ENCODE results near the gene SAMD5. TPM values are rescaled to one million over a fixed set of nuclear protein-coding genes. Genes with fewer than 3 reads are reported as not detected.

Gene SAMD5
- total RNA-seq, result under 1 TPM in 1 of 2 experiments, not detected in 1; 0.18 TPM

GRCh38 chr6:147508042-147508865 is at the start of gene SAMD5:
Gene SAMD5, plus strand, starts transcription at chr6:147508690. Its CDS starts 239 bp downstream, at chr6:147508929.
- CTCF ChIA-PET, result interaction anchor here (2.2 kb wide), 1 partner anchor 657 kb away, joined by 12 read pairs; no protein-coding TSS in a partner anchor
- H3K4me3 Mint-ChIP-seq, result peak within 1 kb of the TSS; percentile 53
- ATAC-seq (peak; percentile 49), DNase-seq (peak; percentile 45)
- peaks cover 55% of the 10 kb centered on the region for H3K27me3 Mint-ChIP-seq
- peaks cover 12% of the 10 kb centered on the region for H3K4me1 Mint-ChIP-seq
- no peaks in the 10 kb centered on the region for H3K9me3 Mint-ChIP-seq (ENCODE audit: low read depth)
- no peaks in the 10 kb centered on the region for H3K36me3 Mint-ChIP-seq (ENCODE audit: low read depth)
- H3K27ac Mint-ChIP-seq, result no peak within 1 kb of the TSS
- intact Hi-C loops (cut with DNase I, micrococcal nuclease), result loop anchor here (5.0 to 10.0 kb wide), 4 partner anchors 116 to 954 kb away; no protein-coding TSS in a partner anchor
- POLR2A ChIA-PET, result no interaction called here

DNA sequence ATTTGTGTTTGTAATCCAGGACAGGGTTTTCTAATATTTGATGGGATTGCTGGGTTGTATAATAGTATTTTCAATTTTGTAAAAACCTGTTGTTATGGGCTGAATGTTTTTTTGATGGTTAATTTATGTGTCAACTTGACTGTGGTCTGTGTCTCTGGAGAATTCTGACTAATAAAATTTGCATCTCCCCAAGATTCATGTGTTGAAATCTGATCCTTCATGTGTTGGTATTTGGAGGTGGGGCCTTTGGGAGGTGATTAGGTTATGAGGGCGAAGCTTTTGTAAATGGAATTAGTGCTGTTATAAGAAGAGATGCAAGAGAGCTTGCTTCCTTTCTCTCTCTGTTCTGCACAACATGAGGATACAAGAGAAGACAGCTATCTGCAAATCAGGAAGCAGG is 48.7 kb upstream of the SAMD5 start:
- intact Hi-C loops (cut with DNase I, micrococcal nuclease), result no loop called here
- ChIA-PET CTCF (no interaction called here), POLR2A (no interaction called here)
- H3K9me3 Mint-ChIP-seq (ENCODE audit: low read depth), result no peaks in the 10 kb centered on the region
- peaks cover 11% of the 10 kb centered on the region for H3K27me3 Mint-ChIP-seq
- no peak overlapping the region for H3K4me3 Mint-ChIP-seq
- no peaks in the 10 kb centered on the region for H3K4me1 Mint-ChIP-seq
- no peak overlapping the region for H3K27ac Mint-ChIP-seq
- DNase-seq (no peak), ATAC-seq (no peak)
- H3K36me3 Mint-ChIP-seq (ENCODE audit: low read depth), result no peaks in the 10 kb centered on the region

- intact Hi-C loops (cut with DNase I, micrococcal nuclease), result no loop called here
- ATAC-seq (no peak), DNase-seq (no peak)
- Mint-ChIP-seq H3K27ac (no peak overlapping the region), H3K36me3 (ENCODE audit: low read depth) (no peaks in the 10 kb centered on the region), H3K27me3 (peaks cover 15% of the 10 kb centered on the region), H3K4me3 (no peak overlapping the region), H3K4me1 (no peaks in the 10 kb centered on the region), H3K9me3 (ENCODE audit: low read depth) (no peaks in the 10 kb centered on the region)
- CTCF ChIA-PET, result no interaction called here
- POLR2A ChIA-PET, result no interaction called here
Measured at GRCh38 chr6:147463651-147464050, 44.8 kb upstream of the SAMD5 start.

DNA sequence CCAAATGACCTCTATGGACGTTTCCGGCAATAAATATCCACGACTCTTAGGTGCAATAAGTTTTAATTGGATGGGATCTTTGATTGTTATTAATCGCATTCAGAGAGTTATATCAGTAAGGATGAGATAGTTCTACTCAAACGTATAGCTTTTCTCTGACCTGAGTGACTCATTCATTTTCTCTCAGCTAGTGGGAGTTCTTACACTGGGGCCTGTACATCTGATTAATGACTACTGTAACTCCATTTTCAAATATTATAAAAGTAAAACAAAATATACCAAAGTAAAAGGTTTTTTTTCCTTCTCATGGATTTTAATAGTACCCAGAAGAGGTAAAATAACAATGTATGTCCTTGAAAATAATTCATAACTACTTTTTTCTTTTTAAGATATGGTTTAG is 41.1 kb upstream of the SAMD5 start:
- Mint-ChIP-seq H3K27ac (no peak overlapping the region), H3K4me3 (no peak overlapping the region), H3K36me3 (ENCODE audit: low read depth) (no peaks in the 10 kb centered on the region), H3K4me1 (no peaks in the 10 kb centered on the region), H3K27me3 (peaks cover 18% of the 10 kb centered on the region), H3K9me3 (ENCODE audit: low read depth) (no peaks in the 10 kb centered on the region)
- ChIA-PET POLR2A (no interaction called here), CTCF (no interaction called here)
- no peak for DNase-seq
- intact Hi-C loops (cut with DNase I, micrococcal nuclease), result no loop called here
- no peak for ATAC-seq

- no peak for ATAC-seq
- Mint-ChIP-seq H3K4me1 (no peaks in the 10 kb centered on the region), H3K9me3 (ENCODE audit: low read depth) (no peaks in the 10 kb centered on the region), H3K27ac (no peak overlapping the region), H3K36me3 (ENCODE audit: low read depth) (no peaks in the 10 kb centered on the region), H3K4me3 (no peak overlapping the region), H3K27me3 (peaks cover 18% of the 10 kb centered on the region)
- no peak for DNase-seq
- intact Hi-C loops (cut with DNase I, micrococcal nuclease), result no loop called here
- ChIA-PET POLR2A (no interaction called here), CTCF (no interaction called here)
Measured at GRCh38 chr6:147467886-147468285, 40.6 kb upstream of the SAMD5 start.

DNA sequence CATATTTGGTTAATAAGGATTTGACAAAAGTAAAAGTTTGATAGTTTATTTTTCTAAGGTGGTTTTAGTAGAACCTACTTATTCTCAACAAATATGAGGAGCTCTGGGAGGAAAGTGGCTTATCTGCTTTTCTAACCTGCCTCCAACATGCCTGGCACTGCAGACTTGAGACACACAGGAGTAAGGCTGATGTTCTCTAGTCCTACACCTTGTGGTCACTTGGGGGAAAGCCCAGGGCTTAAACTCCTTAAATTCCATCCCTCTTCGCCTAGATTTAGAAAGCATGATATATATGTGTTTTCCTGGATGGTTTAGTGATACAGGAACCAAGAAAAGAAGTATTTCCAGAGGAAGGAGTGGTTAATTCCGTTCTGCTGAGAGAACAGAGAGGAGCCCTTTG is 39.9 kb upstream of the SAMD5 start:
- H3K9me3 Mint-ChIP-seq (ENCODE audit: low read depth), result no peaks in the 10 kb centered on the region
- no peak overlapping the region for H3K27ac Mint-ChIP-seq
- H3K4me1 Mint-ChIP-seq, result no peaks in the 10 kb centered on the region
- H3K4me3 Mint-ChIP-seq, result no peak overlapping the region
- no peaks in the 10 kb centered on the region for H3K36me3 Mint-ChIP-seq (ENCODE audit: low read depth)
- DNase-seq, result no peak
- H3K27me3 Mint-ChIP-seq, result peaks cover 18% of the 10 kb centered on the region
- ChIA-PET POLR2A (no interaction called here), CTCF (no interaction called here)
- ATAC-seq, result no peak
- intact Hi-C loops (cut with DNase I, micrococcal nuclease), result no loop called here

- intact Hi-C loops (cut with DNase I, micrococcal nuclease), result no loop called here
- DNase-seq (no peak), ATAC-seq (no peak)
- POLR2A ChIA-PET, result no interaction called here
- Mint-ChIP-seq H3K4me3 (no peak overlapping the region), H3K36me3 (ENCODE audit: low read depth) (no peaks in the 10 kb centered on the region), H3K4me1 (no peaks in the 10 kb centered on the region), H3K27ac (no peak overlapping the region), H3K27me3 (no peaks in the 10 kb centered on the region), H3K9me3 (ENCODE audit: low read depth) (no peaks in the 10 kb centered on the region)
- CTCF ChIA-PET, result no interaction called here
Measured at GRCh38 chr6:147479857-147480256, 28.6 kb upstream of the SAMD5 start.

DNA sequence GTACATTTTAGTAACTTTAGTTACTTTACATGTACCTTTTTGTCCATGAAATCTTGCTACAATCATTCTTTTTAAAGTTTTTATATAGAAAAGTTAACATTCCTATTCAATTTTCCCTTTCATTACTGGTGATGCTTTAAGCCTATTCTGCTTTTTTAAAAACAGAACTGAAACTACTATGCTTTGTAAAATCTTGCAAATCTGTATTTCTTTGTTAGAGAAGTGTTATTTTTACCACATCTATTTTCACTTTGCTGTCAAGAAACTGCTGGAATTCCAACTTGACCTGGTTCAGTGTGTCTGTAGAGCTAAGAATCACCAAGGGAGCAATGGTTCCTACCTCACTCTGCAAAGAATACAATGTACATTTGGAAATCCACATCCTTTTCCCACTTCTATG is 21.8 kb upstream of the SAMD5 start:
- H3K4me3 Mint-ChIP-seq, result no peak overlapping the region
- ATAC-seq, result no peak
- intact Hi-C loops (cut with DNase I, micrococcal nuclease), result no loop called here
- H3K27ac Mint-ChIP-seq, result no peak overlapping the region
- peaks cover 11% of the 10 kb centered on the region for H3K27me3 Mint-ChIP-seq
- H3K4me1 Mint-ChIP-seq, result no peaks in the 10 kb centered on the region
- CTCF ChIA-PET, result interaction anchor here (1.1 kb wide), 1 partner anchor 9 kb away, joined by 3 read pairs; no protein-coding TSS in a partner anchor
- H3K36me3 Mint-ChIP-seq (ENCODE audit: low read depth), result no peaks in the 10 kb centered on the region
- POLR2A ChIA-PET, result no interaction called here
- H3K9me3 Mint-ChIP-seq (ENCODE audit: low read depth), result no peaks in the 10 kb centered on the region
- DNase-seq, result no peak

- Mint-ChIP-seq H3K4me3 (no peak overlapping the region), H3K9me3 (ENCODE audit: low read depth) (no peaks in the 10 kb centered on the region)
- ATAC-seq, result no peak
Measured at GRCh38 chr6:147497472-147497871, 11.0 kb upstream of the SAMD5 start.

DNA sequence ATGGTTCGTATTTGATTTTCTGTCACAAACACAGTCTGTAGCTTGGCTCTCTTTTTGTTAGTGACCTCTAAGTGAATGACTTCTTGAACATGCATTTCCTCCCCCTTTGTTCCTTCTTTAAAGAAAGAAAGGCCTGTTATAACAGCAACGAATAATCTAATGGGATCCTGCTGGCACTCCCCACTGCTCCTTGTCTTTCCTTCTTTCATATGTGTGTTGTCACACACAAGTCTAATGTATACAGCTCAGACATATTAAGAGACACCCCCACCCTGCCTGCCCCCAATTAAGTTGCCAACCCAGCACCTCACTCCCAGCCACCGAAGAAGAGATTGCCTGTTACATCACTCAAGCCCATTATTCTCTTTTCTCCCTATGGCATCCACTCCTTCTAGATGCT is 4.9 kb upstream of the SAMD5 start:
- Mint-ChIP-seq H3K27ac (no peak overlapping the region), H3K9me3 (ENCODE audit: low read depth) (no peaks in the 10 kb centered on the region), H3K4me1 (peaks cover 7% of the 10 kb centered on the region), H3K27me3 (peaks cover 43% of the 10 kb centered on the region), H3K36me3 (ENCODE audit: low read depth) (no peaks in the 10 kb centered on the region), H3K4me3 (no peak overlapping the region)
- ATAC-seq, result no peak
- intact Hi-C loops (cut with DNase I, micrococcal nuclease), result loop anchor here in 1 of 2 experiments (10.0 kb wide), 1 partner anchor 741 kb away; no protein-coding TSS in a partner anchor
- POLR2A ChIA-PET, result no interaction called here
- CTCF ChIA-PET, result interaction anchor here (0.6 to 0.7 kb wide), 2 partner anchors 12 to 361 kb away, joined by 3 read pairs; no protein-coding TSS in a partner anchor
- no peak for DNase-seq

More at GRCh38 chr6:147497472-147497871, 11.0 kb upstream of the SAMD5 start:
- no peaks in the 10 kb centered on the region for H3K4me1 Mint-ChIP-seq
- H3K27me3 Mint-ChIP-seq, result peaks cover 16% of the 10 kb centered on the region
- DNase-seq, result no peak
- intact Hi-C loops (cut with DNase I, micrococcal nuclease), result no loop called here
- H3K27ac Mint-ChIP-seq, result no peak overlapping the region
- H3K36me3 Mint-ChIP-seq (ENCODE audit: low read depth), result no peaks in the 10 kb centered on the region
- POLR2A ChIA-PET, result interaction anchor here (0.7 kb wide), 1 partner anchor 1258 kb away, joined by 4 read pairs; no protein-coding TSS in a partner anchor
- CTCF ChIA-PET, result no interaction called here

DNA sequence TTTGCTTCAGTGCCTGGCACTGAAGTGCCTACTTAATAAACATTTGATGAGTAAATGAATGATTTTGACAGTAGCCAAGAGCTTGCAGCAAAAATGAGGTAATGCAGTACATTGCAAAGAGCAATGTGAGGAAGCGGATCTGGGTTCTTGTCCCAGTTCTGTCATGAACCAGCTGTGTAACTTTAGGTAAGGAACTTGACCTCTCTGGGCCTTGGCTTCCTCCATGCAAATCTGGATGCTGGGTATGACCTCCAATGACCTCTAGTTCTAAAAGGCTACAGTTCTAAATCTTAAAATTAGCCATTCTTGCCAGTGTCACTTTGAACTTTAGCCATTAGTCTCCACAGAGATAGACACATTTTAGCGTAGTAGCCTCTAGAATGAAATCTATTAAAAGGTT is 3.6 kb upstream of the SAMD5 start:
- intact Hi-C loops (cut with DNase I, micrococcal nuclease), result loop anchor here (5.0 to 10.0 kb wide), 4 partner anchors 113 to 957 kb away; no protein-coding TSS in a partner anchor
- Mint-ChIP-seq H3K9me3 (ENCODE audit: low read depth) (no peaks in the 10 kb centered on the region), H3K4me3 (no peak overlapping the region), H3K27ac (no peak overlapping the region), H3K36me3 (ENCODE audit: low read depth) (no peaks in the 10 kb centered on the region), H3K4me1 (peaks cover 12% of the 10 kb centered on the region), H3K27me3 (peaks cover 47% of the 10 kb centered on the region)
- no peak for DNase-seq
- no peak for ATAC-seq
- ChIA-PET CTCF (interaction anchor here (0.7 kb wide), 1 partner anchor 14 kb away, joined by 3 read pairs; no protein-coding TSS in a partner anchor), POLR2A (no interaction called here)

- intact Hi-C loops (cut with DNase I, micrococcal nuclease), result loop anchor here (1.0 to 10.0 kb wide), 7 partner anchors 114 to 958 kb away; no protein-coding TSS in a partner anchor
- Mint-ChIP-seq H3K27me3 (peaks cover 54% of the 10 kb centered on the region), H3K4me3 (no peak overlapping the region), H3K36me3 (ENCODE audit: low read depth) (no peaks in the 10 kb centered on the region), H3K27ac (no peak overlapping the region), H3K9me3 (ENCODE audit: low read depth) (no peaks in the 10 kb centered on the region), H3K4me1 (peaks cover 12% of the 10 kb centered on the region)
- peak; percentile 82 for DNase-seq
- ATAC-seq, result peak; percentile 64
- POLR2A ChIA-PET, result no interaction called here
- CTCF ChIA-PET, result interaction anchor here (0.6 to 2.2 kb wide), 15 partner anchors 32 to 1022 kb away, joined by 3 to 12 read pairs (median 3); no protein-coding TSS in a partner anchor
Measured at GRCh38 chr6:147506704-147507114, 1.8 kb upstream of the SAMD5 start.

Measured in activated CD4-positive, alpha-beta T cell treated with anti-CD3 and anti-CD28 coated beads for 36 hours (primary cell).